Fibroblast of mammary gland (primary cell): ENCODE measurements around the gene CACNA1G.

Experiments
- DNase-seq: peaks from one replicate; pipeline ENCODE4 v3.0.0-alpha.2; 2010; ENCODE audit warnings: low read depth
- H3K4me3 ChIP-seq: 2 replicates; pipeline ENCODE4 v1.5.1; 2011; ENCODE audit warnings: low read depth, mild to moderate bottlenecking, low read length, moderate library complexity; ENCODE audit not compliant: control insufficient read depth
- CTCF ChIP-seq: conservative IDR thresholded peaks from 2 replicates; pipeline ENCODE4 v1.5.1; 2011; ENCODE audit warnings: low read depth, low read length, inconsistent platforms; ENCODE audit not compliant: control insufficient read depth, insufficient read depth

Gene CACNA1G

GRCh38 chr17:50607522-50608175, 47.1 kb downstream of the CACNA1G start:
- no peak for DNase-seq
- no peak for TF ChIP-seq CTCF
- H3K4me3 ChIP-seq, result no peak overlapping the region

GRCh38 chr17:50608700-50609379, 48.3 kb downstream of the CACNA1G start:
- H3K4me3 ChIP-seq, result no peak overlapping the region
- no peak for DNase-seq
- no peak for TF ChIP-seq CTCF

- H3K4me3 ChIP-seq, result no peak overlapping the region
- TF ChIP-seq CTCF, result no peak
- no peak for DNase-seq
These were observed 49.0 kb downstream of the CACNA1G start for GRCh38 chr17:50609380-50610074.

- no peak for TF ChIP-seq CTCF
- no peak for DNase-seq
- no peak overlapping the region for H3K4me3 ChIP-seq
These were observed 51.1 kb downstream of the CACNA1G start for GRCh38 chr17:50611634-50612033.

- no peak for TF ChIP-seq CTCF
- H3K4me3 ChIP-seq, result no peak overlapping the region
- DNase-seq, result no peak
These were observed 51.8 kb downstream of the CACNA1G start for GRCh38 chr17:50612281-50612680.

- no peak for DNase-seq
- TF ChIP-seq CTCF, result no peak
- H3K4me3 ChIP-seq, result no peak overlapping the region
These were observed 52.8 kb downstream of the CACNA1G start for GRCh38 chr17:50613007-50613992.
